Transverse colon (tissue), 3 donors: Measurements from ENCODE around the gene SLK.

Experiments used
- CTCF ChIP-seq, 5 experiments: fragments of 200-600 bp in 3 of 5; fragments of 450-650 bp in 2 of 5; sonication (generic) in 3 of 5; IDR thresholded peaks; 1 replicate in 2 of 5; 2 replicates in 3 of 5; pipeline ENCODE4 v1.5.1; 2016 to 2017; ENCODE audit warnings: antibody characterized with exemption in 5 of 5, inconsistent platforms in 3 of 5, mild to moderate bottlenecking in 2 of 5, moderate library complexity in 1 of 5
- POLR2A ChIP-seq: fragments of 450-650 bp; IDR thresholded peaks from one replicate; pipeline ENCODE4 v1.6.1; 2016; ENCODE audit warnings: antibody characterized with exemption, mild to moderate bottlenecking, moderate library complexity

GRCh38 chr10:104002911-104003310 lies 36.0 kb downstream of the SLK start:
- TF ChIP-seq CTCF (IDR thresholded peaks at IDR 0.05) = no peak
- TF ChIP-seq POLR2A = no peak
